DMS53 (cell line): ENCODE results near the gene NDST4.
A peak's percentile ranks its signal among the peaks of the same experiment; 100 is the strongest.
"Not testable (repeated sequence)": the region's sequence is repeated elsewhere in the genome, so short reads cannot be mapped to it uniquely, and the experiment has no call there.

Experiments
- DNase-seq: peaks from one replicate; lab custom pipeline; 2025; lab: John Stamatoyannopoulos, UW

NDST4 gene

DNA sequence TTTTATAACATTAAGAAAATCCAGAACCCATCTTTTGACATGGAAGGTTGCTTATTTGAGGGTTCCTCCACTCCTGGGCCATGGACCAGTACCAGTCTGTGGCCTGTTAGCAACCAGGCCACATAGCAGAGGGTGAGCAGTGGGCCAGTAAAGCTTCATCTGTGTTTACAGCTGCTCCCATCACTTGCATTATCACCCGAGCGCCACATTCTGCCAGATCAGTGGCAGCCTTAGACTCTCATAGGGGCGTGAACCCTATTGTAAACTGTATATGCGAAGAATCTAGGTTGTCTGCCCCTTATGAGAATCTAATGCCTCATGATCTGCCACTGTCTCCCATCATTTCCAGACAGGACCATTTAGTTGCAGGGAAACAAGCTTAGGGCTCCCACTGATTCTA is 58.6 kb downstream of the NDST4 start:
- DNase-seq = no peak

DNA sequence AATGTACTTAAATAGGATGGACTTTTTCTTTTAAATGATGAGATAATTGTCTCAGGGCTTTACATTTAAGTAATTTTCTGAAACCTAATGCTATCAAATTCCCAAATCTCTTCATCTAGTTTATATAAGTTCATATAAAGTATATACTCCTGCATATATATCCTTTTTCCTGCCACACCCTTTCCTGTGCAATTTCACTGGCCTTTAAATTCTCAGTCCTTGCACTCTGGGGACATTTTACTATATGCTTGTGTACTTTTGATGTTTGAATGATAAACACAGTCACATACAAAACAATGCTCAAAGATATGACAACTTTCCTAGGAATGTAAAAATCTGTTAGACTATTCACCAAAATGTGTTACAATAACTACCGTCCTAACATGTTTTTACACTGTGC is 60.1 kb downstream of the NDST4 start:
- DNase-seq = no peak

DNA sequence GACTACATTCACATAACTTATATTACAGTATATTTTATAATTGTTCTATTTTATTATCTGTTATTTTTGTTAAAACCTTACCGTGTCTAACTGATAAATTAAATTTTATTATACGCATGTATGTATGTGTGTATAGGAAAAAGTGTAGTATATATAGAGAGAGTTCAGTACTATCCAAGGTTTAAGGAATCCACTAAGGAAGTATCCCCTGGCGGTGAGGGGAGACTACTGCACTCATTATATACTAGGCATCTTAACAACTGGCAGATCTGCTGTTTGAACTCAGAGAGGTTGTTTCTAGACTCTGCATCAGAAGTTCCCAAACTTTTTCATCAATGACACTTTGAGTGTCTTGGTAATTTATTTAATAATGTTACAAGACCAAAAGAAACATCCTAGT is 70.9 kb downstream of the NDST4 start:
- no peak for DNase-seq

DNA sequence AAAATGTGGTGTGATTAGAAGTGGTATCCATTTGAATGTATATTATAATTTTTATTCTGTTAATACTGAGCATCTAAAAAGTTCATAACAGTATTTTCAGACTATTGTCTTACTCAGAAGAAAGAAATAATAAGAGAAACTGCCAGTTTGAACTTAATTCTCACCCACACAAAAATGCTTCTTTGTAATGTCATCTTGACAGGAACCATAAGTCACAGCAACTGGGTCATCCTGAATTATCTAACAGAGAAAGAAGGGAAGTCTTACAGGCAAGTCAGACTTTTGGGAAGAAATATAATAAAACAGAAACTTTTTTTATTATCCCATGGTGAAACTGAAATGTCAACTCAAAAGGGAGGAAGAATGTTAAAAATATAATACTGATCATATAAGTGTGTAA is 83.1 kb downstream of the NDST4 start:
- DNase-seq = no peak

DNA sequence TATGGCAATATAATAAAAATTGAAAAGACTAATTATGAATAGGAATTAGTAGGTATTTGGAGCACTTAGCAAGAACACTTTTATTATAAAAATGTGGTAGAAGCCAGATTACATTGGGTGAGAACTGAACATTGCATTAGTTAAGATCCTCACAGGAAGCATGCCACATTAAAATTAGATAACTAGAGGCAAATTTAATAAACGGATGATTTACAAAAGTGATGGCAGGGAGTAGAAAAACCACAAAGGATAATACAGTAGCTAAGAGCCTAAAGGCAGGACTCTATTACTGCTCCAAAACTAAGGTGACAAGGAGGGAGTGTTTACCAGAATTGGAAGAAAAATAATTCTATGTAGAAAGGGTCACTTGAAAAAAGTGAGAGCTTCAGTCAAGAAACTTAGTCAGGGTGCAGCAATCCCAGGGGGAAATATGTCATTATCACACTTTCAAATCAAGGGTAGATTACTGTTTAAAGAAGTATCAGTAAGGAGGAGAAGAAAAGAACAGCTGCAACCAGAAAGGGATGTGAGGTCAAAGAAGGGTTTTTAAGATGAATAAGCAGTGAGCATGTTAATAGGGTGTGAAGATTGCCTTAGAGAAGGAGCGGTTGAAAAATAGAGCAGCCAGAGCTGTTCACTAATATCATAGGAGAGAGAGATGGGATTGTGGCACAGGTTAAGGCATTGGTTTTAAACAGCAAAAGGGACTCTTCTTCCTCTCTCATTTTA is 84.6 kb downstream of the NDST4 start:
- no peak for DNase-seq

DNA sequence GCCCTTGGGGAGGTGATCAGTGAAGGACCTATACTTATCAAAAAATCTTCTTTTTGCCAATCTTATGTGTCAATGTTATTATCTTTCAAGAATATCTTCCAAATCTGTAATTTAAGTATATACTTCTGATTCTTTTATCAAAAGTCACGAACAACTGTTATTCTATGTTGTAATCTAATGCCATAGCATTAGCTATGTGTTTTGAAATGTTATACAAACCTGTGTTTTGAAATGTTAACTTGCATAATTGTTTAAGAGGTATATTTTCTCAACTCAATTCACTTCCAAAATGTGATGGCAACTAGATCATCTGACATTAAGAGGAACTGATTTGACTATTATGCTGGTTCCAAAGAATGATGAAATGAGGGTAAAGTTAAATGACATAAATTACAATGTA is 113.5 kb downstream of the NDST4 start:
- DNase-seq = no peak

DNA sequence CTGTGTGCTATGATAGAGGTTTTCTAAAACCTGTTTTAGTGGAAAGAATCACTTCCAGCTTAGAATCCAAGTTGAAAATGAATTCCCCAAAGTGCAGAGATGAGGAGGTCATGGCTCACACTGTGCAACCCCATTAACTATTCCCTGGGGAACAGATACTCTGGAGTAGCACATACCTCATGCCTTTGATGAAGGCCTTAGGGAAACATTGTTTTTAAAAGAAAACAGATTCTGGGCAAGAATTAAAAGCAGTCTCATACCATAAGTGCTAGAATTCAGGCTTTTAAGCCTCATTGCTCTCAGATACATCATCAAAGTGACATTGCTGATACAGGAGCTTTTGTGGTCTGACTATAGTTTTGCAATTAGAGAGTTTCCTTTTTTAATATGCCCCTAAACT is 115.1 kb downstream of the NDST4 start:
- DNase-seq = no peak

DNA sequence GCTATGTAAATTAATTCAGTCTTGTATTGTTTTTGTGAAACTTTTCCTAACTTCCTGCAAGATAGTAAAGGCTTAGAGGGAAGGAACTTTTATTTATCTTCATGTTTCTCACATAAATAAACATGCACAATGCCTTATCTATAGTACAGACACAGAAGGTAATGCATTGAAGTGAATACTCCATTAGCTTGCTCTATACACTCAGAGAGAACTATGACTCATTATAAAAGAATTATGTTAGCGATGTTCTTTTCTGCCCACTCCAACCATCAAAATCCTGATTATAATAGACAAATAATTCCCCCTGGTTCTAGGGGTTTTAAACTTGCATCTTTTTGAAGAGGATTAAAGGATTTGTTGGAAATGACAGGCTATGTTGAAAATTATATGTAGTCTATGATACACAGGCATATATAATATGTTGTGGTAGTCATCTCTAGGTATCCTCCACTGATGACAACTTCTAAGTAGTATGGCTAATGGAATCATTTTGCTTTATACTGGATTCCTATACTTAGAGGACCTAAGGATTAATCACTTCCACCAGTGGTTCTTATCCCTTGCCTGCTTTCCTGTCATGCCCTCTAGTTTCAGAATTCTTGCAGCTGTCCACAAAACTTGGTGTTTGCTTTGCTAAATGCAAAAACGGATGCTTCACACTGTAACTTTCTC is 115.7 kb downstream of the NDST4 start:
- DNase-seq = no peak

DNA sequence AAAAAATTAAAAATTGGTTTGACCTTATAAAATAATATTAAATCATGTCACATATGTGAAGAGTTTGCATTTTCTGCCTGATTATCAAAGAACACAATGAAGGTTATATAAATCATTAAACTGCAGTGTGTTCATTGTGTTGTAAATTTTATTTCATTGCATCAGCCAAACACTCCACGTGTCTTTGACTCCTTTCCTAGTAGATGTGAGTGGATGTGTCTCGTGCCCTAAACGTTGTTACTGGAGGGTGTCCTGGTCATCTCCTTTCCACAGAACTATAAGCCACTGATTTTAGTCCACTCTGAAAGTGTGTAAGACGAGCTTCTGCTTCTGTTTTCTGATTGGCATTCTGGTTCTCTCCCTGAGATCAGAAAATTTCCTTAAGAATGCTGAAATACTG is 127.3 kb downstream of the NDST4 start:
- no peak for DNase-seq

DNA sequence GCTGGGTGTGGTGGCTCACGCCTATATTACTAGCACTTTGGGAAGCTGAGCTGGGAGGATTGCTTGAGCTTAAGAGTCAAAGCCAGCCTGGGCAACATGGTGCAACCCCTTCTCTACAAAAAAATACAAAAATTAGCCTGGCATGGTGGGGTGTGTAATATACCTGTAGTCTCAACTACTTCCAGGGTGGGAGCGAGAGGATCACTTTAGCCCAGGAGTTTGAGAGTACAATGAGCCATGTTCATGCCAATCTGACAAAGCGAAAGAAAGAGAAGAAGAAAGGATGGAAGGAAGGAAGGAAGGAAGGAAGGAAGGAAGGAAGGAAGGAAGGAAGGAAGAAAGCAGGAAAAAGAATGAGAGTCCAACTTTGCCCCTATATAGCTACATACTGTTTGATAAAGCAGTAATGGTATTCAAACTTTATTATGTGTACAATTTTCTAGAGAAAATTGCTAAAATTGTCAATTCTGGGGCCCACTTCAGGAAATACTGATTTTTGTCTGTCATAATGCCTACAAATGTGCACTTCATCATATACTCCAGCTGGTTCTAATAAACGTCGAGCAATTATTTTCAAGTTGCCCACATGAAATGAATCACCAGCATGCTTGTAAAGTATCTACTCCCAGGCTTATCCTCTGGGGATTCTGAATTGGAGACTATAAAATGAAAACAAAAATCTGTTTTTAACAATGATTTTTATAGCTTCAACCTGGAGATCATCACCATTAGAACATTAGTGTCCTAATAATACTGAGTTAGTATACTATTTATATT is 132.3 kb downstream of the NDST4 start:
- DNase-seq = no peak

DNA sequence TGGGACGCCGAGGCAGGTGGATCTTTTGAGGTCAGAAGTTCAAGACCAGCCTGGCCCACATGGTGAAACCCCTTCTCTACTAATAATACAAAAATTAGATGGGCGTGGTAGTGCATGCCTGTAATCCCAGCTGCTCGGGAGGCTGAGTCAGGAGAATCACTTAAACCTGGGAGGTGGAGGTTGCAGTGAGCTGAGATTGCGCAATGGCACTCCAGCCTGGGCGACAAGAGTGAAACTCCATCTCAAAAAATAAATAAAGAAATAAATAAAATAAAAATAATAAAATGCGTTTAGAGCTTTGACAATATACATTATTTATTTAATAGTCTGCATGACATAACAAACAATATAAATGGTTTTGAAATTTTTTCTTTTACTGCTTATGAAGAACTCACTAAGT is 133.0 kb downstream of the NDST4 start:
- not testable (repeated sequence) for DNase-seq

DNA sequence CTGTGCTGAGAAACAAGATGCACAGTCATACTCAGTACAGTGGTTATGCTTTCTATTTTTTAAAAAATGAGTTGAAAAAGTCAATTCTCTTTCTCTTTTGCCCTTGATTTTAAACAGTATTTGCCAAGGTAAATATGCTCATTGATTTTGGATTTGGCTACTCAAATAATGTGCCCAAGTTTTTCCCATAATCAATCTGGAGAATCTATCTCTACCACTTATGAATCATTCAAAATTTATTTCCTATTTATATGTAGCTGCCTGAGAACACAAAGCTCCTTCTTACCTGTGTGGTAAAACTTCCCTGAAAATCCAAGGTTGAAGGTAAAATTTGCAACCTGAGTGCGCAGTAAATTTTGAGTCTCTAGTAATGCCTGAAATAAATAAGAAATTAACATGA is 136.5 kb downstream of the NDST4 start:
- no peak for DNase-seq

DNA sequence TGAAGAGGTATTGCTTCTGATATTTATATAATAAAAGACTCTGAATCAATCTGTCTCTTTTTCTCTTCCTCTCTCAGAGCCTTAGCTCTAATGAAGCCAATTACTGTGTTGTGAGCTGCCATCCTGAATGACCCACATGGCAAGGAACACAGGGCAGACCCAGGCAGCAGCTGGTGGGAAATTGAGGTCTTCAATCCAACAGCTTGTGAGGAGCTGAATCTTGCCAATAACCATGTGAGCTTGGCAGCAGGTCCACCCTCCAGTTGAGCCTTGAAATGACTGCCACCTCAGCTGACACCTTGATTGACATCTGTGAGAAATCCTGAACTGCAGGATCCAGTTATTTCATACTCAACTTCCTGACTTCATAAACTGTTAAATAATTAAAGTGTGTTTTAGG is 149.4 kb downstream of the NDST4 start:
- DNase-seq = no peak

DNA sequence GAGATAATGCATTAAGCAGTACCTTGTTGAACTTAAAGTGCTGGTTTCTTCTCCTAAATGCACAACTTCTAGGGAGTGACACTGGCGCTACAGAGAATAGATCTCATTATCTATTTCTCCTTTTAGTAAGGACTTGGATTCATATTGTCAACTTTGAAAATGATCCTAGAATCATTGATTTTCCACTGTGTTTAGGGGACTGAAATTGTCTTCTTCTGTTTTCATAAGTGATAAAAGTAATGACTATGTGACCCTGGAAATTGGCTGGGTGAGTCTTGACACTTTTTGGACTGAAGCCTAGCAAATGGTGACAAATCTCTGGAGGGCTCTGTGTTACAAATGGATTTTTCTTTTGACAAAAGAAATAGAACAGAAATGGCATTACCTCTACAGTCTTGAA is 167.8 kb downstream of the NDST4 start:
- no peak for DNase-seq

DNA sequence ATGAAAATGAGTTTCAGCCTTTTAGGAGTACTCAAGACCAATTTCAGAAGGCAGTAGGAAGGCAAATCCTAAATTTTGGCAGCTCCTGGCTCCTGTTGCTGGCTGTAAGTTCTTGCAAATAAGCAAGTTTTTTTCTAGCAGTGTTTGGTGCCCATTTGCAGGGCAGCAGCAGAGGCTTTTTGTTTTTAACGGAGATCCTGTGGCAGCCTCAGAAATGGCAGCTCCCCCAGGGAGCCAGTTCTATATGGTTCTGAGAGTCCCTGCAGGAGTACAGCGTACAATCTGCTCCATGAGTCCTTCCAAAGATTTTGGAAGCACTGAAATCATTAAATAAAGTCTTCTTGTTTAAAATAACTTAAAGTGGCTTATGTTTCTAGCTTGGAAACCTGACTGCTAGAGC is 171.9 kb downstream of the NDST4 start:
- DNase-seq = no peak

DNA sequence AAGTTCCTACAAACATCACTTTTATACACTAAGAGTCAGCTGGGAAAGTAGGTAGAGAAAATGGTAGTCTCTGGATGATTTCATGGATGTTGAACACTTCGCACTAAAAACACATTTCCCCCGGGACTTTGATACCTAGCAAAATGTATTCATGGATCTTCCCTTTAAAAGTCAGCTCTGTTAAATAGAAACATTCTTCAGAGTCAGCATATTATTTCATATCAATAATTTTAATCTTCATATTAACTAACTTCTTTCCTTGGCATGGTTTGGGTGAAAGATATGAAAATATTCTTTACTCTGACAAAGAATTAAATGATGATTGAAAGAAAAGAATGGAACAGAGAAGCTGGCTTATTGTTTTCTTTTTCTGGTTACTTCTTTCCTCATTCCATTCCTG is 185.5 kb downstream of the NDST4 start:
- DNase-seq = no peak

DNA sequence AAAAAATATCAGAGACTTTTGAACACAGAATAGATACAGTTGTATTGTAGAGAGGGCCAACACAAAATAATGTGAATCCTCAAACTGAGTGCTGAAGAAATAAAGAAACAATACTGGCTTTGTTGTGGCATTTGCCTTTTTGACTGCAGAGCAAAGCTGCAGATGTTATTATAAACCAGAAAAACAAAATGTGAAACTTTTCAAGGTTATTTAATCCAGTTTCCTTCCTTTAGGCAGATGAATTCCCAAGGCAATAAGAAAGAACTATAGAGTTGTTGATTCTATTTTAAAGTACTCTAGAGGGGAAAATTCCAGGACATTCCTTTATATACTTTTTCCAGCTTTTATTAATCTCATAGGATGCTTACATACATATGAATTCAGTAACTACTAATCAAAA is 186.8 kb downstream of the NDST4 start:
- DNase-seq = no peak

DNA sequence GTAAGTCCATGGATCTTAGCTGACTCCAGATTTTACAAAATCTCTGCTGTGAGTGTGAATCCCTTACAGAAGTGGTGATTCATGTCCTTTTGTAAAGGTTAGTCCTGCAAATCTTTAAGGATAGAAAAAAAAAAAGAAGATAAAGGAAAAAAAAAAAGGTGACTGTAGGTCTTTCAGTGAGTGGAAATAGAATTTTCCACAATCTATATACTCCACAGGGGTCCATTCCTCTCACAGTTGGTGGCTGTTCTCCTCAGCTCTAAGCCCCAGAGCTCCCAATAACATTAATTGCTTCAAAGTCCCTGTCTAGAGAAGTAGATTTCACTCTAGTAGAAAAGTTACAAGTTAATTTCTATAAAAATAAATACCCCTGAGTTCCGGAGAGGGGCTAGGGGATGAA is 189.1 kb downstream of the NDST4 start:
- DNase-seq = no peak

DNA sequence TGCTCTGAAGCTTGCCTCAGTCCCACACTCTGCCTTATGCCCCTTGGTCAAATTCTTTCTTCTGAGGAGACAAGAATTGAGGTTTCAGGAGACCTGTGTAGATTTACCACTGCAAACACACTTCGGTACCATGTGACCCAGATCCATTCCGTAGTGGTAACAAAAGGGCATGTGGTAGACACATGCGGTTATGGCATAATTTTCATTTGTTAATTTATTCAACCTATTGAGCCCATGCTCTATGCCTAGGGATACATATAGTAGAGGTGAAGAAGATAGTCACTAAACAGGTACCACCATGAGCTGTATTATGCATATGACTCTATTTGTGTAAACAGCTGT is 190.9 kb downstream of the NDST4 start:
- DNase-seq = peak; percentile 58

DNA sequence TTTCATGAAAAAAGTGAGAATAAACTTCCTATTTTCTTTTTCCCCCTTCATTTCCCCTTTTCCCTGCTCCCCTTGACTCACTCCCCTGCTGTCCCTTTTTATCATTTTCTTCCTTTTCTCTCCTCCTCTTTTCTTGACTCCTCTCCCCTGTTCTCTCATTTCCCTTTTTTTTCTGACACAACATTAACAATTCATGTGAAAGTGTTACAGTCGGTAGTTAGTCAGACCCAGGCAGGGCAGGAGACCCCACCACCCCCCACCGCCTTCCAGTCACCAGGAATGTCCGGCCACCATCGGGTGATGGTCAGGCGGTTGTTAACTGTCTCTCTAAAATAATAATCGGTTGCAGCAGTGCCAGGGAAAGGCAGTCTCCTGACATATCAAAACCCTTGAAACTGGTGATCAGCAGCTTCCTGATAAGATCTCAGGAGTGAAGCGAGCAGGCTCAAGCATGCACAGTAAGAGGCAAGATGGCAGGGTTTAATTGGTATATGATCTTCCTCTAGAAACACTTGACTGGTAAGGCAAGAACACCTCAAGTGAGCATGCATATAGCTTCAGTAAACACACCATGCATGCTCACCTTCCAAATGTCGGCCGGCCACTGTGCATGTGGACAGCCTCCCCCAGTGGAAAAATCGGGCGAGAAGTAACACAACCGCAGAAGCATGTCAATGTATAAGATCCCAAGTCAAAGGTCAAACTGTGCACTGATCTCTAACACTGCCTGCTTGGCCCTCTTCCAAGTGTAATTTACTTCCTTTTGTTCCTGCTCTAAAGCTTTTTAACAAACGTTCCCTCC is 191.4 kb downstream of the NDST4 start:
- DNase-seq = peak; percentile 65

DNA sequence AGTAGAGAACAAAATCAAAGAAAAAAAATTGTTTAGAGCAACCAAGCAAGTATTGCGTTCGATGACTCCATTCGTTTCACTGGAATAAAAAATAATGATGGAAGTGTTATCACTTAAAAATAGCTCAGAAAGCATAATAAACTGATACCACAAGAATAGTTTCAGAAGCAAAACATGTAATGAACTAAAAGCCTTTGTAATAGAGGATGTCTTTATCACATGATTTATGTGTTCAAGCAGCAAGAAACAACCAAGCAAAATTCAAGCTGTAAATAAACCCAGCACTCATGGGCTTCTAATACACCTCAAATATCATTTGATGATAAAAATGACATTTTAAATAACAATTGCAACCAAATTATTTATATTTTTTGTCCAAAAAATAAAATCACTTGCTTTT is 192.2 kb downstream of the NDST4 start:
- DNase-seq = no peak

DNA sequence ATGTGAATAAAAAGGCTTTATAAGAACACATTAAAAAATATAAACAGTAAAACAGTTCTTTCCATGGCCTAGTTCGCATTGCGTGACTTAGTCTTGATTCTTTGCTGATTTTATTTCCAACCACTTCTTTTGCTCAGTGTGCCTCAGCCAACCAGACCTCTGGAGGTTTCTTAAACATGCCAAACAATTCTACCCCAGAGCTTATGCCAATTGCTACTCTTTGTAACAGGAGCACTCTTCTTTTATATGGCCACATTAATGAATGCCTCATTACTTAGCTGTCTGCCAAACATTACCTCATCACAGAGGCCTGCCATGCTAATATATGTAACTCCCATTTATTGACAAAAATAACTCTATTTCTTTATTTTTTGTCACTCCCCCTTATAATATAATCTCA is 202.3 kb downstream of the NDST4 start:
- DNase-seq = no peak

DNA sequence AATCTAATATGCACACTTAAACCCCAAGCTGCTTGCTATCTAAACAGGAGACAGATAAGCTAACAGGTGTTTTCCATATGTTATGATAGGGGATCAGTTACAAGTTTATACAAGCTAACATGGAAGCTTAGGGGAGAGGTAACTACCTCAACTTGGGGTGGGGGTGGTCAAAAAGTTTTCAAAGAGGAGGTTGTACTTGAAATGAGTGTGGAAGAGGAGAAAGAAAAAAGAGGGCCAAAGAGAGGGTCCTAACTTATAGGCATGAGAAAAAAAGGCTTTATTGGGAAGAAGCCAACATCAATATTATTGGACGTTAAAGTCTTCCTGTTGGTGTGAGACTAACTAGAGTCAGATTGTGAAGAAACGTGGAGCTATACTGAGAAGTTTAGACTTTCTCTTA is 205.9 kb downstream of the NDST4 start:
- no peak for DNase-seq
